Common myeloid progenitor, CD34-positive (primary cell): ENCODE measurements around the gene CREB3L4.

Experiments used
- CTCF ChIA-PET: fragments of 350-600 bp; sonication (Branson Sonifier 250); formaldehyde crosslinking; loops from one replicate; lab custom pipeline; 2021; ENCODE audit warnings: antibody characterized with exemption; lab: Charles Lee
- POLR2A ChIA-PET: fragments of 350-600 bp; sonication (Branson Sonifier 250); formaldehyde crosslinking; loops from one replicate; lab custom pipeline; 2021; ENCODE audit warnings: antibody characterized with exemption; lab: Charles Lee
- DNase-seq, 3 donors: peaks; one replicate each; pipeline versions ENCODE4 v3.0.0 to v3.0.0-alpha.2; 2013
- H3K27ac ChIP-seq, 2 experiments: 1 replicate in 1 of 2; 2 replicates in 1 of 2; pipeline ENCODE4 v1.7.0; 2013; ENCODE audit warnings: inconsistent platforms in 2 of 2, low read length in 2 of 2, mild to moderate bottlenecking in 2 of 2, low read depth in 1 of 2, moderate library complexity in 1 of 2; ENCODE audit not compliant: severe bottlenecking in 2 of 2, insufficient read depth in 1 of 2, poor library complexity in 1 of 2
- H3K27me3 ChIP-seq, 5 experiments: replicated peaks in 2 of 5; 1 replicate in 3 of 5; 2 replicates in 2 of 5; pipeline versions ENCODE4 v1.6.1 to v1.7.0; 2013; ENCODE audit warnings: low read length in 4 of 5, mild to moderate bottlenecking in 2 of 5, moderate library complexity in 2 of 5, inconsistent platforms in 1 of 5; ENCODE audit not compliant: insufficient read depth in 5 of 5, control insufficient read depth in 4 of 5
- H3K36me3 ChIP-seq, 4 experiments: 1 replicate in 2 of 4; 2 replicates in 2 of 4; pipeline versions ENCODE4 v1.6.1 to v1.7.0; 2013; ENCODE audit warnings: low read length in 3 of 4, control low read depth in 1 of 4, mild to moderate bottlenecking in 1 of 4; ENCODE audit not compliant: control insufficient read depth in 4 of 4, insufficient read depth in 4 of 4
- H3K4me1 ChIP-seq, 4 experiments: 1 replicate in 3 of 4; 2 replicates in 1 of 4; pipeline versions ENCODE4 v1.6.1 to v1.7.1; 2013; ENCODE audit warnings: low read length in 3 of 4, mild to moderate bottlenecking in 3 of 4, control low read depth in 1 of 4, inconsistent platforms in 1 of 4, moderate library complexity in 1 of 4; ENCODE audit not compliant: control insufficient read depth in 4 of 4, insufficient read depth in 4 of 4; ENCODE audit errors: control extremely low read depth in 1 of 4
- H3K4me3 ChIP-seq, 7 experiments: 1 replicate in 4 of 7; 2 replicates in 3 of 7; pipeline versions ENCODE4 v1.5.1 to v1.7.0; 2013; ENCODE audit warnings: mild to moderate bottlenecking in 7 of 7, low read length in 6 of 7, moderate library complexity in 6 of 7, inconsistent platforms in 2 of 7, low read depth in 2 of 7, control low read depth in 1 of 7; ENCODE audit not compliant: insufficient read depth in 4 of 7, control insufficient read depth in 1 of 7; ENCODE audit errors: extremely low read depth in 1 of 7
- H3K9me3 ChIP-seq, 5 experiments: 1 replicate in 4 of 5; 2 replicates in 1 of 5; pipeline versions ENCODE4 v1.6.1 to v1.7.1; 2013; ENCODE audit warnings: low read length in 4 of 5, mild to moderate bottlenecking in 2 of 5, inconsistent platforms in 1 of 5, low read depth in 1 of 5, moderate library complexity in 1 of 5; ENCODE audit not compliant: control insufficient read depth in 4 of 5, insufficient read depth in 2 of 5; ENCODE audit errors: control extremely low read depth in 1 of 5
- WGBS: methylation state at CpG from one replicate; pipeline ENCODE4 v1.1.5; 2013; ENCODE audit not compliant: insufficient coverage; 5-methylcytosine and 5-hydroxymethylcytosine counted together

CREB3L4 gene

DNA sequence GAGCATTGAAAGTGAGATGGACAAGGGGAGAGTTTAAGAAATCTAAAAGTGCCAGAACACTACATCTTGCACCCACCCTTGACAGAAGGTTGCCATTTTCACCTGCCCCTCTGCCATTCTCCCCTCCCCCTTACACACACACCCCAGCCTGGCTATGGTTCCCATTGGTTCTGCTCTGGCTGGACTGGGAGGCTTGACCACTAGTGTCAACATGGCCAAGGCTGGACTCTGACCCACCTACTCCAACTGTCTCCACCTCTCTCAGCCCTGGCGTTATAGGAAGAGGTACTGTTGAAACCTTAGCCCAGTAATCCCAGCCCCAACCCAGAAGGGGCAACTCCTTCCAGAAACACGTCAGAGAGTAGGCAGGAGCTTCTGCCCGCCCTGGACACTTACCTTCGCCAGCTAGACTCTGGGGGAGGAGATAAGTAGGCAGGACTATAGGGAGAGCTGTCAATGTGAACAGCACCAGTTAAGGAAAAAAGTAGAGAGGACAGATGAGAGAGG lies 13.8 kb upstream of the CREB3L4 start:
- peaks cover 14 to 56% (median 43%) of the 10 kb centered on the region in 4 experiments for H3K36me3 ChIP-seq
- no peak for DNase-seq
- POLR2A ChIA-PET = no interaction called here
- no peaks in the 10 kb centered on the region for H3K9me3 ChIP-seq
- no peaks in the 10 kb centered on the region for H3K27me3 ChIP-seq
- peak overlapping the region in 1 of 2 experiments; percentile 12 for H3K27ac ChIP-seq
- no peak overlapping the region for H3K4me3 ChIP-seq
- CTCF ChIA-PET = interaction anchor here (1.0 to 6.2 kb wide), 5 partner anchors 8 to 156 kb away, joined by 3 to 52 read pairs (median 5); partner anchors contain the start of genes DENND4B and RAB13
- WGBS = 96% methylated on average over 4 of the region's 4 CpGs
- H3K4me1 ChIP-seq = peaks cover 12 to 30% (median 25%) of the 10 kb centered on the region in 4 experiments

DNA sequence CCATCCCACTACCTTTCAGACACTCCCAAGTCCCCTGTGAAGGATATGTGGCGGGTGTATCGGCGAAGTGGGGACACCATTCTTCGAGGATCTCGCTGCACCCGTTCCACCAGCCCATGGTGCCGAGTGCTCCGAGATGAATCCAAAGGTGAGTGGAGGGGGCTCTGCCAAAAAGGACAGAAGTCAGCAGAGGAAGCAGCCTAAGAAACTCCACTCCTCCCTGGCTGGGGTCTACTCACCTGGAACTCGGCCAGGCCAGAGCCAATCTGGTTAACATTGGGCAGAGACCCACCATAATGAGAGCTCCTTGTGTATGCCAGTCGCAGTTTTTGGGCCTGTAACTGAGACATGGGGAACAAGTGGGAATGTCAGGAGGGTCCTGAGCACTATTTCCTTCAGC lies 12.9 kb upstream of the CREB3L4 start:
- CTCF ChIA-PET = interaction anchor here (1.4 to 6.2 kb wide), 2 partner anchors 9 to 30 kb away, joined by 3 to 52 read pairs; partner anchors contain the start of gene DENND4B

DNA sequence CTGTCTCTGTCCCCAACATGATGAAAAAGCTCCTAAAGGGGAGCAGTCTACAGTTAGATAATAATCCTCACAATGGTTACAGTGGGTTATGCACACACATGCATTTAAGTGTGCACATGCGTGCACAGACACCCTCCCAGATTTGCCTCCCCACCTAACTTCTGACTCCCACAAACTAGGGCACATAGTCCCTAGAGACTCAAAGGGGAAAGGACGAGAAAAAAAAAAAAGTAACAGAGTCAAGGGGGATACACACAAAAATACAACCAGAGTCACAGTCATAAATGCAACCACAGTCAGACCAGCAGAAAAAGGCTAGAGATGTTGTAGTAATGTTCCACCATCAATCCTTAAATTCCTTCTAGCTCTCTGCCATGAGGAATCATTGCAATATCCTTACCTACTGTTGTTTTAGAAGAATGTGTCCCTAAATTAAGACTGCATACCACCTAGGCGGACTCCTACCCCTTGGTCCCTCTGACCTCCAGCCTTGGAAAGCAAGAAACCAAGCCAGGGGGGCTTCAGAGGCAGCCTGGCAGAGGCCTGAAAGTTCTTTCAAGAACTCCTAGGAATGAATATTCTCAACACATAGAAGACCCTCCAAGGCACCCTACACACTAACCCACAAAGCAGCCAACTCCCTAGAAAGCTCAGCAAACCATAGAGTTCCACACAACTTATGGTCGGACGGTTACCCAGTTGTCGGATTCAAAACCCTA lies 10.5 kb upstream of the CREB3L4 start:
- Histone ChIP-seq H3K4me3 (peak overlapping the region; percentile 86 to 97 (median 94)), H3K27me3 (no peaks in the 10 kb centered on the region), H3K27ac (peak overlapping the region; percentile 83 to 90), H3K9me3 (no peaks in the 10 kb centered on the region), H3K36me3 (peaks cover 4 to 53% (median 38%) of the 10 kb centered on the region in 4 experiments), H3K4me1 (peaks cover 20 to 54% (median 40%) of the 10 kb centered on the region in 4 experiments)
- DNase-seq = no peak
- WGBS = no CpG with 5 or more reads among the region's 6 CpGs
- ChIA-PET POLR2A (interaction anchor here (0.6 to 1.9 kb wide), 8 partner anchors 10 to 157 kb away, joined by 3 to 7 read pairs (median 4); partner anchors contain the start of genes CREB3L4 and RPS27), CTCF (interaction anchor here (1.0 to 6.2 kb wide), 5 partner anchors 10 to 41 kb away, joined by 3 to 52 read pairs (median 9); partner anchors contain the start of genes CREB3L4 and DENND4B)

More for the DNA sequence above, 12.9 kb upstream of the CREB3L4 start:
- Histone ChIP-seq H3K9me3 (no peaks in the 10 kb centered on the region), H3K36me3 (peaks cover 14 to 56% (median 43%) of the 10 kb centered on the region in 4 experiments), H3K4me1 (peaks cover 12 to 39% (median 30%) of the 10 kb centered on the region in 4 experiments), H3K4me3 (no peak overlapping the region), H3K27me3 (no peaks in the 10 kb centered on the region), H3K27ac (no peak overlapping the region)
- POLR2A ChIA-PET = no interaction called here
- 95% methylated on average over 8 of the region's 10 CpGs for WGBS
- no peak for DNase-seq

DNA sequence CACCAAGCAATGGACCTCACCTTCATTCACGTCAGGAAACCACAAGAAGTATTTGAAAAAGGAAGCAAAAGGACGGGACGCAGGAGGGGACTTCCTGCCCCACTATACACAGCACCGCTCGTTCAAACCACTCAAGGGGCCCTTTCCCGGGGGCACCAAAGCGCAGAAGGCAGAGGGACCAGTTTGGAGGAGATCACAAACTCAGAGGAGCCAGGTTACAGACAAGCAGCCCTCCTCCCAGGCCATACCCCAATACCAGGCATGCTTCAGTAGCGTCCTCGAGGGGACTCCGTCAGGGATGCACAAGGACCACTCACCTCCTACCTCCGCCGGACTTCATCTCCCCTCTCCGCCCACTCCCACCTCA lies 10.0 kb upstream of the CREB3L4 start:
- Histone ChIP-seq H3K4me1 (peaks cover 20 to 59% (median 46%) of the 10 kb centered on the region in 4 experiments), H3K4me3 (peak overlapping the region; percentile 86 to 97 (median 94)), H3K27me3 (no peaks in the 10 kb centered on the region), H3K9me3 (no peaks in the 10 kb centered on the region), H3K36me3 (peaks cover 0 to 49% (median 33%) of the 10 kb centered on the region in 4 experiments), H3K27ac (peak overlapping the region; percentile 83 to 90)
- ChIA-PET POLR2A (interaction anchor here (0.6 to 1.9 kb wide), 4 partner anchors 9 to 13 kb away, joined by 3 to 7 read pairs (median 4); partner anchors contain the start of gene CREB3L4), CTCF (interaction anchor here (1.6 to 6.2 kb wide), 3 partner anchors 9 to 41 kb away, joined by 4 to 52 read pairs (median 18); partner anchors contain the start of genes CREB3L4 and DENND4B)
- DNase-seq = peak in 2 of 3 donors; percentile 57 to 61
- 0% methylated on average over 9 of the region's 13 CpGs for WGBS

DNA sequence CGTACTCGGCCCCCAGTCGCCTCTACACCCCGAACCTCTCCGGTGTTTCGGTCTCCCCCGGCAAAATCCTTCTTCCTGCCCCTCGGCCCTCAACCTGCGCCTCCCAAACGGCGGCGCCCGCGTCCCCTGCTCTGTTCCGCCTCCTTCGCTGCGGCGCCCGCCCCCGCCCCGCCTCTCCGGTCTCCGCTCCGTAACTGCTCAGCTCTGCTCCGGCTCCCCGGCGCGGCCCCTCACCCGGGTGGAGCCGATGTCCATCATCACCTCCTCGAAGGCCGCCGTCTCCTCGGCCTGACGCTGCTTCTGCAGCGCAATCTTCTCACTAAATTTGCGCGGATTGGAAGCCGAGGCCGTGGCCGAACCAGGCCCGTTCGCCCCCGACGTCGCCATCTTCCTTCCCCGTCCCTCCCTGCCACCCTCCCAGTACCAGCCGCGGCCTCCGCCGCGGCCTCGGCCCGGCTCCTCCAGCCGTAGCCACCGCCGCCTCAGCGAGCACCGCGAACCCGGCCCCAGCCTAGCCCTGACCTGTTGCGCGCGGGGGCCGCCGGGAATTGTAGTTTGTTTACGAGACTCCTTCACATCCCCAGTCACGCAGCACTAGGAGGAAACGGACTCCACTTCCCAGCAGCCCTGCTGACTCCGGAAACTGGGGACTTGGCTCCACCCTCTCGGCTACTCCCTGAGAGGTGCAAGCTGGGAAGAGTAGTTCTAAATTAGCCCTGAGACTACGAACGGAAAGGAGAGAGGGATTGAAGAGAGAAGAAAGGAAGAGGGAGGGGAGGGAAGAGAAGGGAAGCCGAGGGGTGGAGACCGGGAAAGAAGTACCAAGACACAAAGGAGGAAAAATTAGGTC lies 9.4 kb upstream of the CREB3L4 start, which contains the start of gene CRTC2:
CRTC2 (minus strand) TSS at position 502 of the 850 bp plus-strand sequence; CDS start at position 387, 115 bp downstream.
- H3K27ac ChIP-seq = peak within 1 kb of the TSS; percentile 83 to 90
- peak; percentile 97 to 99 (median 98) for DNase-seq
- H3K36me3 ChIP-seq = peaks cover 0 to 45% (median 31%) of the 10 kb centered on the region in 4 experiments
- WGBS = under 1% methylated on average over 73 of the region's 75 CpGs
- peaks cover 20 to 63% (median 51%) of the 10 kb centered on the region in 4 experiments for H3K4me1 ChIP-seq
- ChIA-PET CTCF (interaction anchor here (1.1 to 6.2 kb wide), 4 partner anchors 9 to 42 kb away, joined by 4 to 52 read pairs (median 5); partner anchors contain the start of genes CREB3L4, DENND4B and JTB), POLR2A (interaction anchor here (0.5 to 1.9 kb wide), 5 partner anchors 9 to 51 kb away, joined by 3 to 7 read pairs (median 4); partner anchors contain the start of genes CREB3L4 and RPS27)
- H3K4me3 ChIP-seq = peak within 1 kb of the TSS; percentile 86 to 97 (median 94)
- no peaks in the 10 kb centered on the region for H3K27me3 ChIP-seq
- no peaks in the 10 kb centered on the region for H3K9me3 ChIP-seq

DNA sequence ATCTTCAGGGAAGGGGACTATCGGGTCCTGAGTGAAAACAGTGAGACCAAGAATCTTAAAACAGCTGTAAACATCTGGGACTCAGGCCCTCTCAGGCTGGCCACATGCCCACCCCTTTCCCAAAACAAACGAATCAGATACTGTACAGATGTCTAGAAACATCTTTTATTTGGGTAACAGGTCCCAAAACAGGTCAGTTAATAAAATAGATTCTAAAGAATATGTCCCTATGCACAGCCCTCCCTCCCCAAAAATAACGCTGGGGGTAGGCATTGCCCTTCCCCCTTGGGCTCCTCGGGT lies 8.8 kb upstream of the CREB3L4 start:
- Histone ChIP-seq H3K27me3 (no peaks in the 10 kb centered on the region), H3K9me3 (no peaks in the 10 kb centered on the region), H3K4me3 (peak overlapping the region in 4 of 7 experiments; percentile 87 to 97 (median 96)), H3K4me1 (peaks cover 20 to 67% (median 54%) of the 10 kb centered on the region in 4 experiments), H3K36me3 (peaks cover 0 to 39% (median 28%) of the 10 kb centered on the region in 4 experiments), H3K27ac (peak overlapping the region; percentile 83 to 90)
- CTCF ChIA-PET = interaction anchor here (1.1 to 6.2 kb wide), 3 partner anchors 8 to 19 kb away, joined by 4 to 52 read pairs (median 6); partner anchors contain the start of genes CREB3L4, DENND4B and JTB
- POLR2A ChIA-PET = interaction anchor here (0.7 to 1.9 kb wide), 3 partner anchors 8 to 32 kb away, joined by 3 to 7 read pairs (median 4); partner anchors contain the start of genes CREB3L4 and RPS27
- WGBS = 80% methylated on average over 1 of the region's 4 CpGs
- no peak for DNase-seq
